HG03175 (cell line): ENCODE measurements around the gene NKRF.
A peak's percentile ranks its signal among the peaks of the same experiment; 100 is the strongest.

Source experiments
- ATAC-seq: cut with Tn5 transposase; IDR thresholded peaks from one replicate; pipeline ENCODE4 v1.9.1; 2021; ENCODE audit warnings: mild to moderate bottlenecking, moderate library complexity; ENCODE audit not compliant: unreplicated experiment

The NKRF gene

GRCh38 chrX:119617517-119618164 is 11.4 kb upstream of the NKRF start:
- ATAC-seq: peak; percentile 64

DNA sequence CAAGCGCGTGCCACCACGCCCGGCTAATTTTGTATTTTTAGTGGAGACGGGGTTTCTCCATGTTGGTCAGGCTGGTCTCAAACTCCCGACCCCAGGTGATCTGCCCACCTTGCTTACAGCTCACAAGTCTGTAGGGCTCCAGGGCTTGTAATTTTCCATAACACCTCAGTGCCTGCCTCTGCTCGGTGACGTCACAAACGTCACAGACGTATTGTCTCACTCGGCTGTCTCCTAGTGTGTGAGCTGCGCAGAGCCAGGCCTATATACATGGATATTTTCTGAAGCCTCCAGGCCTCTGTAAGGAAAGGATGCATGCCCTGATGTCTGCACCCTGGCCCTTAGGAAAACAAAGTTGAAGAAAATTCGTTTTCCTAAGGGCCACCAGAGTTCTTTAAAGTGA is 8.6 kb upstream of the NKRF start:
- ATAC-seq: no peak

DNA sequence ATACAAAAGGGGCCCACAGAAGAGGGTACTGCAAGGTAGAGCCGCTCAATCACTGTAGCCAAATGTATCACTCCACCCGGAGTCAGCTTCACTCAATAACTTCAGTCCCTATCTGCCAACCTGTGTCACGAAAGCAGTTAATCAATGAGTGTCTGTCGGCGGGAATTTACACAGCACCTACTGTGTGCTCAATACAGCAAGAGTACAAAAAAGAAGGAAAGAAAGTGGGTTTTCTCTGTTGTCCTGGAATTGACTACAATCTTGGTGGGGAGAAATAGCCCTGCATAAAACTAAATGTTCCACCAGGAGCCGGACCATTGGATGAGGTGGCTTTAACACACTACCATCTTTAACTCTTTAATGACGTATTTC is 780 bp upstream of the NKRF start:
- no peak for ATAC-seq

DNA sequence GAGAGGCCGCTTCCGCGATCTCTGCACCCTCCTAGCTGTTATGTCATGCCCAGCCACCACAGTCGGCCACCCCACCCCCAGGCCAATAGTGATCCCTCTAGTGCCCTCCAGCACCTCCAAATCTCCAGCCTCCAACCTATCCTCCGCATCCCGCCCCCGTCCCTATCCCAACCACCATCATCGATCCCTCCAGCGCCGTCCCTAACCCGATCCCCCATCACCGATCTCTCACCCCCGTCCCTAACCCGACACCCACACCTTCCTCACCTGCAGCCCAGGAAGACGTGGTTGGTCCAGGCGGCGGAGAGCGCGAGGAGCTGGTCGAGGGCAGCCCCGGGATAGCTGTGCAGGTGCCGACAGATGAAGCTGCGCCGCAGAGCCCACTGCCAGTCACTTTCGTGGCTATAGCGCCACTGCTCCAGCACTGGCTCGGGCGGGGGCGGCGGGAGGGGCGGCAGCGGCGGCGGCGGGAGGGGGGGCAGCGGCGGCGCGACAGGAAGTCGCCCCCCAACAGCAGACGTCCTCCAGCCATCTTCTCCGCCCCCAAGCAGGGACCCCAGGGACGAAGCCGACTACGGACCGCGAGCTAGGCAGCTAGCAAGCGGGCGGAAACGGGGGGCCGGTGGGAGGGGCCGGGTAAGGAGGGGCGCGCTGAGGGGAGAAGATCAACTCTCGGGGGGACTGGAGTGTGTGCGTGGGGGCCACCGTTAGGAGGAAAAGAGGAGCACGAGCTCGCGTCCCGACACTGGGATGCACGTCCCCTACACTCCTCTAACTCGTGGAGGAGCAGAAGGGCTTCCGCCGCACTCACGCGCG is 552 bp downstream of the NKRF start:
- peak; percentile 34 for ATAC-seq

DNA sequence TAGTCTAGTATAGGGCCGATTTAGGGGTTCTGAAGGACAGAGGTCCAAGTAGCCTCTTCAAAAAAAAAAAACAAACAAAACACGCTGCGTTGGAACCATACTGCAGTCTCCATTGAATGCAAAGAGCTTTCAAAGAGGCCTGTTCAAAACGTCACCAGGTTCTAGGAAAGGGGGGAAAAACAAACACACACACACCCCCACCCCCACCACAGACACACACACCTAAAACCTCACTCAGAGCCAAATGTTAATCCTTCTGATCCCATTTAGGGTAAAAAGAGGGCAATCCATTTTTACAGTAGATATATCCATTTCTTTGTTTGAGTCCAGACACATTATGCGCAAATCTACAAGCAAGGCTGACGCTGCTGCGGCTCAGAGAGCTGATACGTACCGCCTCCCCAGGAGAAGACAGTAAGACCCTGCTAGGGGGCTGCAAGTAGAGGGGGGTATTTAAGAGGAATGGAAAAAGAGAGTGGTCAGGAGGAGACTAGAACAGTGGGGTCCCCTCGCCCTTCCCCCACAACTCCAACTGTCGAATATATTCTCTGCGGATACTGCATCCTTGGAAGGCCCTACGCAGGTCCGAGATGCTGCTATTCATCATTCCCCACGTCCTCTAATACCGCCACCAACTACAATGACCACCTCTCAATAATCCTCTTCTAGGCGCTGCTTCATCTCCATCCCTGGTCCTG is 1.3 kb downstream of the NKRF start:
- ATAC-seq: no peak

DNA sequence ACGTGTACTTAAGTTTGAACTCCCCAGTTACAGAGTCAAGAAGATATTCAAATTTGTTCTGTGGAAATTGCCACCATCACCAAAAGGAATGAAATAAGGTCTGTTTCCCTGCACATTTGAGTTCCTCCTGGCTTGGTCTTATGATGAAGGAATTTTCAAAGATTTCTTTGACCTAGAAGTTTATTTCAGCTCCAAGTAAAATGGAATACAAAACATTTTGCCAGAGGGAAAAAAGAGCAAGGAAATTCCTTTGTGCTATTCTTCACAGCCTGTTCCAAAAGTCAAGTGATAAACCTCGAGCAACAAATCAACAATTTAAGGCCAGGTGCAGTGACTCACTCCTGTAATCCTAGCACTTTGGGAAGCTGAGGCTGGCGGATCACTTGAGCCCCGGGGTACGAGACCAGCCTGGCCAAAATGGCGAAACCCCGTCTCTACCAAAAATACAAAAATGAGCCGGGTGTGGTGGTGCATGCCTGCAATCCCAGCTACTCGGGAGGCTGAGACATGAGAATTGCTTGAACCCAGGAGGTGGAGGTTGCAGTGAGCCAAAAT is 3.4 kb downstream of the NKRF start:
- ATAC-seq: no peak

- no peak for ATAC-seq
Observed at GRCh38 chrX:119589810-119590209, 16.4 kb downstream of the NKRF start.

DNA sequence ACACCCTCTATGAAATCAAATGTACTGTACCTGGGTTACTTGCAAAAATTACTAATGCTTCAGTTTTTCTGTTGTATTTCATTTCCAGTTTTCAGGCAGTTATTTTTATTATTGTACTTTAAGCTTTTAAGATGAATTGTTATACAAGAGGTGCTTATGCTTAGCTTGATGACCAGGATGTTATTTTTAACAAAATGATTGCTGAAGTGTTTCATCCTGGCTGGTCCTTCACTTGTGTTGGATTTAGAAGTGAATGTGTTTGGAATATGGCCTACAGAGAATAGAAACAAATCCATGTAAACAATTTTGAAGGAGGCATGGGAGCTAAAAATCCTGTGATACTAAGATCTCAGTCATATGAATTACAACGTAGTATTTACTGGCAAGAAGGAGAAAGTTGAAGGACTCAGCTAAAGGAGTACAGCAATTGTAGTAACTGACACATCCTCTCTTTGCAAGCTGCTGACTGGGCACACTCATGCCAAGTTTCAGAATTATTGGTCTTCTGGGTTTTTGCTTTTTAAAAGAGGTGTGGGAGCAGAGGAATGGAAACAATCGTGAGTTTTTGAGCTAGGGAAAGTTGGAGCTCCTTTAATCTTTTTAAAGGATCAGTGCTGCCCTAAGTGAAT is 22.7 kb downstream of the NKRF start:
- no peak for ATAC-seq

- ATAC-seq: no peak
Observed at GRCh38 chrX:119579414-119579813, 26.8 kb downstream of the NKRF start.

DNA sequence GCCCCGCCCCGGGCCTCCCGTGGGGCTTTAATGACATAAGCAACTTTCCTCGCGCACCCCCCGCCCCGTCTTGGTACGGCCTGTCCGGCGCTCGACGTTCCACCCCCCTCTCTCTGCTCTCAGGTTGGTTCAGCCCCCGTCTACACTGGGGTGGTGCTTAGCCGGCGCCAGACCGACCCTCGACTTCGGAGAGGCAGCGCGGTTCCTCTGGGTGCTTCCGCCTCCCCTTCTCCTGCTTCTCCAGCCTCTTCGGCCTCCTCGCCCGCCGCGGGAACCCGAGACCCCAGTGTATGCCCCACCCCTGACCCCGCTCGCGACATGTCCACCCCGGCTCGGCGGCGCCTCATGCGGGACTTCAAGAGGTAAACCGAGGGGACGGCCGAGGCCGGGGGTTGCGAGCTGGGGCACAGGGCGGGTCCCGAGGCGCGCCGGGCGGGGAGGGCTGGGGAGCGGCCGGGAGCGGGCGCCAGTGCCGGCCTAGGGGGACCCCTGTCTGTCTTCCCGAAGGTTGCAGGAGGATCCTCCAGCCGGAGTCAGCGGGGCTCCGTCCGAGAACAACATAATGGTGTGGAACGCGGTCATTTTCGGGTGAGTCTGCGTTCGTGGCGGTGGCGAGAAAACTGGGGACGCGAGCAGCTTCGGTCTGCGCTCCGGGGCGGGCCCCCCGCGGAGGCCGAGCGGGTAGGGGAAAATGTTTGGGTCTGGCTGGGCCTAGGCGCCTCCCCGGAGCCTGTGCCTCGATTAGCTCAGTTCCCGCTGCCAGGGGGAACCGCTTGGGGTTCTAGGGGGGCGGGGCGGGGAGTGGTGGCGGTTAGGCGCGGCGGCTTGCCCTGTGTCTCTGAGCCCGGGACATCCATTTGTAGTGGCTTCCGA is 31.6 kb downstream of the NKRF start, which contains the start of gene UBE2A:
Gene UBE2A (plus strand): TSS at position 170 of the 873 bp plus-strand sequence. CDS start 149 bp downstream, at position 319.
- peak; percentile 91 for ATAC-seq

DNA sequence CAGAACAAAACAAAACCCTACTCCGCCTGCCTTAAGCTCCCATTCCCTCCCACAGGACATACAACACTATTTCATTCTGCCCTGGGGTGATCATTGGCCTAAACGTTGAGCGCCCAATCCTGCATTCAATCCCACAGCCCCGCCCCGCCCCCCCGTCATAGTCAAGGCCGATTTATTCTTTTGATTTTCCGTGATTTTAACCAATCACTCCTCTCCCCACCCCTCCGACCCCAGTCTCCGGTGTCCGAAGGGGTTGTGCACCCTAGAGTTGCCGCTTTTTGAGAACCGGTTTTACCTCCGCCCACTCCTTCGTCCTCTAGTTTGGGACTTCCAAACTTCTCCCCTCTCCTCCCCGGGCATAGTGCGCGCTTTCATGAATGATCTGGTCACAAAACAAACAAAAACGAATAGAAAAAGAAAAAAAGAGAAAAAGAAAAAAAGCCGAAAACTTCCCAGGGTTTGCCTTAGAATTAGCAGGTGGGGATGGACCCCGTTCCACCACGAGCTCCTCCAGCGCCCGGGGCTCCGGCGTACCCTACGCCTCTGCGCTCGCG is 32.3 kb downstream of the NKRF start:
- no peak for ATAC-seq

GRCh38 chrX:119573222-119573621 is 33.0 kb downstream of the NKRF start:
- no peak for ATAC-seq

DNA sequence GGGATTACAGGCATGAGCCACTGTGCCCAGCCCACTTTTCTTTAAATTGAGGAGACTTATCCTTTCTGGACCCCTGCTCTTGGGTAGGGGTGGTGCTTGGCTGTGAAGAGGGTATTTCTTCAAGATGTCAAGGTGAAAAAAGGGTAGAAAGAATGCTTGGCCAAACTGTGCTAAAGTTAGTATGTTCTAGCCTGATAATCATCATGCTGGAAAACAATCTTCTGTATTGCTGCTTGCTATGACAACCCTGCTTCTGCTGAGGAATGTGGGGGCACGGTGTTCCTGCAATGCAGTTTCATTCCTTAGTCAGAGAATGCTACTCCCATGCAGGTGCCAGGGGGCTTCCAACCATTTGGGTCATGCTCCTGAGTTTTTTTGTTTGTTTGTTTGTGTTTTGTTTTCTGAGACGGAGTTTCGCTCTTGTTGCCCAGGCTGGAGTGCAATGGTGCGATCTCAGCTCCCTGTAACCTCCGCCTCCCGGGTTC is 35.8 kb downstream of the NKRF start:
- ATAC-seq: no peak

- ATAC-seq: peak; percentile 95
Observed at GRCh38 chrX:119565107-119565663, 41.0 kb downstream of the NKRF start, which contains the start of gene STEEP1. Gene STEEP1 (minus strand): TSS chrX:119565409. CDS start chrX:119565355, 54 bp downstream.

- no peak for ATAC-seq
Observed at GRCh38 chrX:119552508-119552907, 53.7 kb downstream of the NKRF start.

DNA sequence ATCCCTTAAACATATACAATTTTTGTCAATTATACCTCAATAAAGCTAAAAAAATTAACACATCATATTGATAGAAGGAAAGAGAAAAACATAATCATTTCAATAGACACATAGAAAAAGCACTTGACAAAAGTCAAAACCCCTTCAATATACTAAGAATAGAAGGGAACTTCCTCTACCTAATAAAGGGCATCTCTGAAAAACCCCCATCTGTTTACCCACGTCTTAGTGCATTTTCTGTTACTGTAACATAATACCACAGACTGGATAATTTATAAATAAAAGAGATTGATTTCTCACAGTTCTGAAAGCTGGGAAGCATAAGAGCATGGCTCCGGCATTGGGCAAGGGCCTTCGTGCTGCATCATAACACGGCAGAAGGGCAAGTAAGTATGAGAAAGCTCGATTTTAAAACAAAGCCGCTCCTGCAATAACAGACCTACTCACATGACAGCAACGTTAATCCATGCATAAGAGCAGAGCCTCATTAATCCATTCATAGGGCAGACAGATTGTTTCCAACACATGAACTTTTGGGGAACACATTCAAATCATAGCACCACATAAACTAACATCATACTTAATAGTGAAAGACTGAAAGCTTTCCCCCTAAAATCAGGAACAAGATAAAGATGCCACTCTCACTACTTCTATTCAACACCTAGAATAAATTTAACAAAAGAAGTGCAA is 56.8 kb downstream of the NKRF start:
- ATAC-seq: no peak

GRCh38 chrX:119541188-119541587 is 65.0 kb downstream of the NKRF start:
- ATAC-seq: no peak

GRCh38 chrX:119539872-119540271 is 66.4 kb downstream of the NKRF start:
- ATAC-seq: no peak
